Natural killer cell treated with Interleukin-12 subunit alpha and Interleukin-12 subunit beta and Interleukin-15 and Interleukin-18, amount 100 ng/mL, for 72 hours (primary cell): ENCODE results near the gene MGAT4B. TPM values are rescaled to one million over a fixed set of nuclear protein-coding genes. Genes with fewer than 3 reads are reported as not detected.

ENCODE experiments used
- ATAC-seq, 2 donors: fragments of 150-1000 bp; cut with Tn5 transposase in 1 of 2; sonication (Bioruptor Pico), chemical (Tn5 transposase) in 1 of 2; 2 replicates each; pipeline ENCODE4 v1.10.0; 2021
- DNase-seq: peaks from one replicate; pipeline ENCODE4 v3.0.0; 2022; ENCODE audit warnings: low spot score
- H3K27ac Mint-ChIP-seq, 2 donors: 1 replicate in 1 of 2; 2 replicates in 1 of 2; pipeline ENCODE4 v1.8.0; 2022; ENCODE audit warnings: mixed read lengths in 2 of 2, mild to moderate bottlenecking in 1 of 2, moderate library complexity in 1 of 2
- H3K27me3 Mint-ChIP-seq, 2 donors: 1 replicate in 1 of 2; 2 replicates in 1 of 2; pipeline ENCODE4 v1.8.0; 2022; ENCODE audit warnings: mixed read lengths in 2 of 2
- H3K36me3 Mint-ChIP-seq: one replicate; pipeline ENCODE4 v1.8.0; 2022; ENCODE audit warnings: mixed read lengths
- H3K4me1 Mint-ChIP-seq, 2 donors: 1 replicate in 1 of 2; 2 replicates in 1 of 2; pipeline ENCODE4 v1.8.0; 2022; ENCODE audit warnings: low read depth in 2 of 2, mixed read lengths in 2 of 2, mild to moderate bottlenecking in 1 of 2
- H3K4me3 Mint-ChIP-seq: one replicate; pipeline ENCODE4 v1.8.0; 2022; ENCODE audit warnings: mixed read lengths
- H3K9me3 Mint-ChIP-seq: 2 replicates; pipeline ENCODE4 v1.8.0; 2022; ENCODE audit warnings: mixed read lengths
- total RNA-seq, 2 donors: library from RNA; stranded (reverse); gene quantifications; one replicate each; pipeline ENCODE4 v1.2.3, GENCODE V29; 2022

MGAT4B gene
- total RNA-seq, 2 donors from 2014 or later: 73.2 to 105 TPM

DNA sequence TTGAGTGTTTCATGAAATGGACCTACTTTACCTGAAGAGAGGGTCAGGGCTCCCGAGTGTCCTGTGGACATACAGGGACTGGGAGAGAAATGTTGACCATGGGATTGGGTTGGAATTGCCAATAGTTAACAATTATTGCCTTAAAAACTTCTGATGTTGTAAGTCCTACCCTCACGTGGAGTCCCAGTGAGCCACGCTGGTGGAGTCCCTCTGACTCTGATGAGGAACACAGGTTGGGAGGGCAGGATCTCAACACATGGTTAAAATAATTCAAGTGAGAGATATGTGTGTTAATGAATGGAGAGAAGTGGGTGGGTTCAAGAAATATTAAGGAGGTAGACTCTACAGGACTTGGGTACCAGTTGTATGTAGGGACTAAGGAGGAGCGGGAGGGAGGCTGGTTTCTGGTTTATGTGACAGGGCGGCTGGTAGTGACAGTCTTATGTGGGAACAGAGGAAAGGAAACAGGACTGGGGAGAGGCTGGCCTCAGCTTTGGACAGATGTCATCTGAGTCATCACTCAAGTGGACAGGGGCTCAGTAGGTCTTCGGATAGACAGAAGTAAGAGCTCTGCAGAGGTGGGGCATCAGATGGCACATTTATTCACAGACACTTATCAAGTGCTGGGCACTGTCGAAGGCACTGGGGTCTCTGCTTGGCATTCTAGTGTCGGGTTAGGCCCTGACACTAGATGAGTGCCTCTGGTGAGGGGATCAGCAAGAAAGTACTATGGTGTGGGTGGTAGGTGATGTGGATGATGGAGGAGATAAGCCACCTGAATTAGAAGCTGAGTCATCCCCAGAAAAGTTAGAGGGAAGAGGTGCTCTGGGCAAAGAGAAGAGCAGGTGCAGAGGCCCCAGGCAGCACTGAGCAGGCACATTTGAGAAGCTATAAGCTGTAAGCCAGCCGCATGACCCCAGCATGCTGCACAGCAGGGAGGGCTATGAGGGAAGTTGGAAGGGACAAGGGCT is 46.8 kb downstream of the MGAT4B start:
- Mint-ChIP-seq H3K9me3 (no peaks in the 10 kb centered on the region), H3K36me3 (no peaks in the 10 kb centered on the region), H3K27ac (peak overlapping the region; percentile 43 to 78), H3K27me3 (no peaks in the 10 kb centered on the region), H3K4me3 (no peak overlapping the region), H3K4me1 (peaks cover 43 to 49% of the 10 kb centered on the region in 2 donors)
- DNase-seq: no peak
- peak in 1 of 2 donors; percentile 34 for ATAC-seq

GRCh38 chr5:179758955-179759354 is 47.7 kb downstream of the MGAT4B start:
- peaks cover 53 to 56% of the 10 kb centered on the region in 2 donors for H3K4me1 Mint-ChIP-seq
- H3K27me3 Mint-ChIP-seq: no peaks in the 10 kb centered on the region
- no peaks in the 10 kb centered on the region for H3K9me3 Mint-ChIP-seq
- ATAC-seq (no peak), DNase-seq (no peak)
- no peak overlapping the region for H3K4me3 Mint-ChIP-seq
- no peaks in the 10 kb centered on the region for H3K36me3 Mint-ChIP-seq
- peak overlapping the region in 1 of 2 donors; percentile 78 for H3K27ac Mint-ChIP-seq

- Mint-ChIP-seq H3K9me3 (no peaks in the 10 kb centered on the region), H3K4me3 (no peak overlapping the region), H3K36me3 (no peaks in the 10 kb centered on the region), H3K27ac (peak overlapping the region; percentile 0 to 11), H3K4me1 (peaks cover 28 to 44% of the 10 kb centered on the region in 2 donors), H3K27me3 (no peaks in the 10 kb centered on the region)
- DNase-seq (no peak), ATAC-seq (no peak)
These were observed 51.6 kb downstream of the MGAT4B start for GRCh38 chr5:179755022-179755421.

- DNase-seq (no peak), ATAC-seq (no peak)
- no peaks in the 10 kb centered on the region for H3K9me3 Mint-ChIP-seq
- H3K4me3 Mint-ChIP-seq: no peak overlapping the region
- H3K4me1 Mint-ChIP-seq: peaks cover 21 to 42% of the 10 kb centered on the region in 2 donors
- H3K36me3 Mint-ChIP-seq: no peaks in the 10 kb centered on the region
- H3K27ac Mint-ChIP-seq: peak overlapping the region; percentile 0 to 11
- H3K27me3 Mint-ChIP-seq: no peaks in the 10 kb centered on the region
These were observed 52.7 kb downstream of the MGAT4B start for GRCh38 chr5:179753971-179754370.

GRCh38 chr5:179749857-179750508 is 56.7 kb downstream of the MGAT4B start:
- ATAC-seq: no peak
- Mint-ChIP-seq H3K4me1 (peaks cover 34 to 44% of the 10 kb centered on the region in 2 donors), H3K4me3 (no peak overlapping the region), H3K9me3 (no peaks in the 10 kb centered on the region), H3K36me3 (no peaks in the 10 kb centered on the region), H3K27me3 (no peaks in the 10 kb centered on the region), H3K27ac (peak overlapping the region in 1 of 2 donors; percentile 58)
- no peak for DNase-seq

GRCh38 chr5:179747811-179748210 is 58.9 kb downstream of the MGAT4B start:
- Mint-ChIP-seq H3K4me3 (no peak overlapping the region), H3K36me3 (no peaks in the 10 kb centered on the region), H3K4me1 (peaks cover 18 to 27% of the 10 kb centered on the region in 2 donors), H3K27ac (no peak overlapping the region), H3K27me3 (no peaks in the 10 kb centered on the region), H3K9me3 (no peaks in the 10 kb centered on the region)
- peak in 1 of 2 donors; percentile 73 for ATAC-seq
- no peak for DNase-seq

Other genes with a start within 250 kb of the MGAT4B start
- gene HNRNPH1, start 183.2 kb downstream of the MGAT4B start, total RNA-seq: 1,000 to 10,000 TPM in 1 of 2 donors, 100 to 1,000 TPM in 1; 874 to 1,296 TPM
- gene CBY3, start 125.8 kb downstream of the MGAT4B start, total RNA-seq: 1 to 10 TPM in 1 of 2 donors, not detected in 1; 1.6 TPM
- 100 to 1,000 TPM; 633 to 749 TPM for gene CANX, start 107.9 kb downstream of the MGAT4B start, total RNA-seq
- gene MAML1, start 74.0 kb downstream of the MGAT4B start, total RNA-seq: 10 to 100 TPM; 31.4 to 41.1 TPM
- 1 to 10 TPM; 2.9 to 4.0 TPM for gene LTC4S, start 12.9 kb downstream of the MGAT4B start, total RNA-seq
- gene SQSTM1, start 14.0 kb upstream of the MGAT4B start, total RNA-seq: 100 to 1,000 TPM; 218 to 332 TPM
- 10 to 100 TPM; 15.9 to 25.2 TPM for gene MRNIP, start 52.0 kb upstream of the MGAT4B start, total RNA-seq
- gene TBC1D9B, start 101.0 kb upstream of the MGAT4B start, total RNA-seq: 100 to 1,000 TPM; 114 to 151 TPM